Measurements from ENCODE around the gene BMP10.

BMP10 gene

DNA sequence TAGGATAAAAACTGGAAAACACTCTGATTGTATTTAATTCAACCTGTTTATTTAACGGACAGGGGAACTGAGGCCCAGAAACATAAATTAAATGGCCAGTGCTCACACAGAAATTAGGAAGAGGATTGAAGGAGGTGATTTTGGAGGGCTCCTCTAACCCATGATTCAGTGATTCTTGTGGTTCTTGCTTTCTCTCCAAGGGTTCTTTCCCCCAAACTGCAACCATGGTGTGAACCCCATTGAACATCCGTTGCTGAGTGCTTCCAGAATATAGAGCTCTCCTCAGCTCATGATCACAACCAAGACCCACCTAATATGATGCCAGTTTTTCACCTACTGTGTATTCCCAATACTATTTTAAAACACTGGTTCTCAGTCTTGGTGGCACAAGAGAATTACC, 41.4 kb downstream of the BMP10 start:
- no peak for DNase-seq (ENCODE audit: low spot score)
- TF ChIP-seq, protein P1, sequence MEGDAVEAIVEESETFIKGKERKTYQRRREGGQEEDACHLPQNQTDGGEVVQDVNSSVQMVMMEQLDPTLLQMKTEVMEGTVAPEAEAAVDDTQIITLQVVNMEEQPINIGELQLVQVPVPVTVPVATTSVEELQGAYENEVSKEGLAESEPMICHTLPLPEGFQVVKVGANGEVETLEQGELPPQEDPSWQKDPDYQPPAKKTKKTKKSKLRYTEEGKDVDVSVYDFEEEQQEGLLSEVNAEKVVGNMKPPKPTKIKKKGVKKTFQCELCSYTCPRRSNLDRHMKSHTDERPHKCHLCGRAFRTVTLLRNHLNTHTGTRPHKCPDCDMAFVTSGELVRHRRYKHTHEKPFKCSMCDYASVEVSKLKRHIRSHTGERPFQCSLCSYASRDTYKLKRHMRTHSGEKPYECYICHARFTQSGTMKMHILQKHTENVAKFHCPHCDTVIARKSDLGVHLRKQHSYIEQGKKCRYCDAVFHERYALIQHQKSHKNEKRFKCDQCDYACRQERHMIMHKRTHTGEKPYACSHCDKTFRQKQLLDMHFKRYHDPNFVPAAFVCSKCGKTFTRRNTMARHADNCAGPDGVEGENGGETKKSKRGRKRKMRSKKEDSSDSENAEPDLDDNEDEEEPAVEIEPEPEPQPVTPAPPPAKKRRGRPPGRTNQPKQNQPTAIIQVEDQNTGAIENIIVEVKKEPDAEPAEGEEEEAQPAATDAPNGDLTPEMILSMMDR (IDR thresholded peaks at IDR 0.05; ENCODE audit: extremely low read depth, missing control alignments): no peak

DNA sequence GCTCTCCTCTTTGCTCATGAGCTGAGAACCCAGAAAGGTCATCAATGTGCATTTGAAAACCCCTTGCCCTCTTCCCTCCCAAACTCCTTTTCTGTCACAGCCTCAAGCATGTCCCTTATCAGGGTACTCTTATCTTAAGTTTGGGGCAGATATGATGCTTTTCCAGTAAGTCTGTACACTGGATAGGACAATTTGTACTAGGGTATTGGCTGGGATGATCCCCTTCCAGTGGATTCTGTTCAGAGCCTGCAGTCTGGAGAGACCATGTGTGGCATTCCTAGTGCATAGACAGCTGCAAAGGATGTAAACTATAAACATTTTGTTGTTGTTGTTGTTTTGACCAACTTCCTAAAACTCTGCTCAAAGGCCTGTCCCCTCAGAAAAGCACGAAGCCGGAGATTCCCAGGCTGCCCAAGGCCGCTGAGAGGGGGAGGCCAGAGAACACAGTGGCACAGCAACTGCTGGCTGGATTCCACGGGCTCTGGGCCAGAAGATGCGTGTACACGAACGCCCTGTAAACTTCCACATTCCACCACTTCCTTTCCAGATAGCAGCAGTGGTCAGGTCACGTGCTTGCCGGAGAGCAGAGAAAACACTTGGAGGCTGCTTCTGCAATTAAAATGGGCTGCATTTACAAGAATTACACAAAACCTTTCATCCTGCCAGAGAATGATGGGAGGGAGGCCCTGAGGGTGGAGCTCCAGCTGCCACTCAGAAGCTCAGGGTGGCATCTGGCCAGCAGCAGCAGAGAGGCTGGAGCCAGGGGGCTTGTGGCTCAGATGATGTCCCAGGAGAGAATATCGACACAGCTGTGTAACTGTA, 42.1 kb downstream of the BMP10 start:
- TF ChIP-seq, protein P1 (IDR thresholded peaks at IDR 0.05; ENCODE audit: extremely low read depth, missing control alignments): no peak

DNA sequence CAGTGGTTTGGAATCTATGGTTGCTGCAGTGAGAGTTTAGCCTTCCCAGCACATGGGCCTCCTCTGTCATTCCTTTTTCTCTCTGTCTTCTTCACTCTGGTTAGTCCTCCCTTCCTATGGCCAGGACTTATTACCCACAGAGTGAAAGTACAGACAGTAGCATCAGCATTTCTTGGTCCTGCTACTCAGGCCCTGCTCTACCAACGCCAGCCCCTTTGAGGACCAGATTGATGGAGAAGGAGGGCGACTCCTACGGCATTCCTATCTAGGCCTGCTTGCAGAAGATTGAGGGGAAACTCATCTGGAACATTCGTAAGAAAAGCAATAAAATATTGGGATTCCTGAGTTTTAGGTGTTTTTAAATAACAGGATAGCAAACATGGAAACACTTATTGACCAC, 43.5 kb downstream of the BMP10 start:
- TF ChIP-seq, protein P1 (IDR thresholded peaks at IDR 0.05; ENCODE audit: extremely low read depth, missing control alignments): no peak
- DNase-seq (ENCODE audit: low spot score): no peak

More for the DNA sequence above, 42.1 kb downstream of the BMP10 start:
- DNase-seq (ENCODE audit: low spot score): peak; percentile 14

DNA sequence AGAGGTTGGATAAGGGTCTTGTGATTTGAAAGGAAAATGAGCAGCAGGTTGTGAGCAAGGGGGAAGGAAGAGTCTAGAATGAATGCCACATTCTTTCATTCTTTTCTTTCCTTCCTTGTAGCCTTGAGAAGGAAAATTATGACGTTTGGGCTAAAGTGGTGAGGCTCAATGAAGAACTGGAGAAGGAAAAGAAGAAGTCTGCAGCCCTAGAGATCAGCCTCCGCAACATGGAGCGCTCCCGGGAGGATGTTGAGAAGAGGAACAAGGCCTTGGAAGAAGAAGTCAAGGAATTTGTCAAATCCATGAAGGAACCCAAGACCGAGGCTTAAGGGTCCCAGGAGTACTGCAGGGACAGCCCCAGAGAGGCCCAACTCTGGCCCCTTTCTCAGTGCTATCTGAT, 45.3 kb downstream of the BMP10 start:
- TF ChIP-seq, protein P1 (IDR thresholded peaks at IDR 0.05; ENCODE audit: extremely low read depth, missing control alignments): no peak
- no peak for DNase-seq (ENCODE audit: low spot score)

DNA sequence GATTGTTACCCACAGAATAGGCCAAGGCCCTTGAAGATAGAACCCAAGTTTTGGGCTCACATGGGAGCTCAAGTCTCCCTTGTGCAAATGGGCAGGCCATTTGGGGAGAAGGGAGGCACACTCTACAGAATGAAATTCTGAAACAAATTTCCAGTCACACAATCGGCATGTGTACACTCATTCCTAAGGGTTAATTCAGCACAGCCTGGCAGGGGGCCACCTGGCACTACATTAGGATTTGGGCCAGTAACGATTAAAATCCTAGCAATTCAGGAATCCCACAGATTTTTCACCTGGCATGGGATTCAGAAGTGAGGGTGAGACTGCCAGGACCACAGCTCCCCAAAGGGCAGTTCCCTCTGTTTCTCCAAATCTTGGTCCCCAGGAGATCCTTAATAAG, 46.4 kb downstream of the BMP10 start:
- DNase-seq (ENCODE audit: low spot score): no peak
- TF ChIP-seq, protein P1 (IDR thresholded peaks at IDR 0.05; ENCODE audit: extremely low read depth, missing control alignments): no peak

DNA sequence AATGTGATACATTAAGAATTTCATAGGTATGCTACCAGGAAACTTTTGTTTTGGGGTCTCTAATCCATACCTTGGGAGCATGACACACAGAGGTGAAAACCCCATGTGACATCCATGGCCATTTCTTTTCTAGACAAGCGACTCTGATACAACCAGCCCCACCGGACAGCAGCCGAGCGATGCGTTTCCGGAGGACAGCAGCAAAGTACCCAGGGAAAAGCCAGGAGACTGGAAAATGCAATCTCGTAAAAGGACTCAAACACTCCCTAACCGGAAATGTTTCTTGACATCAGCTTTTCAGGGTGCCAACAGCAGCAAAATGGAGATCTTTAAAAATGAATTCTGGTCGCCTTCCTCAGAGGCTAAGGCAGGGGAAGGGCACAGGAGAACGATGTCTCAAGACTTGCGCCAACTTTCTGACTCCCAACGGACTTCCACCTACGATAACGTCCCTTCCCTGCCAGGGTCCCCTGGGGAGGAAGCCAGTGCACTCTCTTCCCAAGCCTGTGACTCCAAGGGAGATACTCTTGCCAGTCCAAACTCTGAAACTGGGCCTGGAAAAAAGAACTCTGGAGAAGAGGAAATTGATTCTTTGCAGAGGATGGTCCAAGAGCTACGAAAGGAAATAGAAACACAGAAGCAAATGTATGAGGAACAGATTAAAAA, 48.9 kb downstream of the BMP10 start:
- TF ChIP-seq, protein P1 (IDR thresholded peaks at IDR 0.05; ENCODE audit: extremely low read depth, missing control alignments): no peak
- no peak for DNase-seq (ENCODE audit: low spot score)

DNA sequence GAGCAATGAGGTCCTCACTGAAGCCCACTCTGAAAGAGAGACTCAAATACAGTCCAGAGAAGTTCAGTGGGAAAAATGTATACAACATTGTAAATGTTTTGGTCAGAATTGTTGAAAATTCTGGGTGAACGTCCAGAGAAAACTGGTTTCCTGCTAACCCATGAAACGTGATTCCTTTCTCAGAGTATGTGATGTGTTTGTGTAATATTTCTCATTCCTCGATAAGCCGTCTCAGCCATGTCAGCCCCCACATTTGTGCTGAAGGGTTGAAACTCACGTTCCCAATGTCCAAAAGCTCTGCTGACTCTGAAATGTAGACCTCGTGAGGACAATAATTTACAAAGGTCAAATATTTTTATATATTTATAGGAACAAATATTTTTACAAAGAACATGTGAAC, 51.6 kb downstream of the BMP10 start:
- TF ChIP-seq, protein P1 (IDR thresholded peaks at IDR 0.05; ENCODE audit: extremely low read depth, missing control alignments): no peak
- DNase-seq (ENCODE audit: low spot score): no peak

Measured in GM20000 (cell line).